Nephron (organoid): ENCODE measurements around the gene GPC4.

Source experiments
- H3K27ac Mint-ChIP-seq, 3 experiments: 2 replicates each; pipeline ENCODE4 v1.8.0; 2020; ENCODE audit warnings: mixed read lengths in 3 of 3, mild to moderate bottlenecking in 2 of 3, moderate library complexity in 1 of 3
- H3K27me3 Mint-ChIP-seq: 2 replicates; pipeline ENCODE4 v1.8.0; 2021; ENCODE audit warnings: low read depth, mild to moderate bottlenecking, moderate library complexity, mixed read lengths
- H3K36me3 Mint-ChIP-seq: 2 replicates; pipeline ENCODE4 v1.8.0; 2020; ENCODE audit warnings: low read depth, mixed read lengths
- H3K4me1 Mint-ChIP-seq: 2 replicates; pipeline ENCODE4 v1.8.0; 2020; ENCODE audit warnings: mixed read lengths
- H3K4me3 Mint-ChIP-seq, 3 experiments: 2 replicates each; pipeline ENCODE4 v1.8.0; 2020; ENCODE audit warnings: mild to moderate bottlenecking in 3 of 3, mixed read lengths in 3 of 3, moderate library complexity in 2 of 3
- H3K9me3 Mint-ChIP-seq: 2 replicates; pipeline ENCODE4 v1.8.0; 2020; ENCODE audit warnings: mixed read lengths
- CTCF ChIP-seq, 3 experiments: fragments of 200-600 bp; sonication (generic); IDR thresholded peaks; one replicate each; pipeline ENCODE4 v1.5.0; 2021; ENCODE audit warnings: antibody characterized with exemption in 3 of 3; ENCODE audit not compliant: unreplicated experiment in 3 of 3

GPC4 gene

GRCh38 chrX:133346026-133346425, 69.3 kb downstream of the GPC4 start:
- no peak overlapping the region for H3K4me3 Mint-ChIP-seq
- H3K36me3 Mint-ChIP-seq: no peaks in the 10 kb centered on the region
- no peaks in the 10 kb centered on the region for H3K9me3 Mint-ChIP-seq
- peak overlapping the region in 2 of 3 experiments; percentile 15 to 26 for H3K27ac Mint-ChIP-seq
- H3K27me3 Mint-ChIP-seq: no peaks in the 10 kb centered on the region
- peaks cover 51% of the 10 kb centered on the region for H3K4me1 Mint-ChIP-seq
- no peak for TF ChIP-seq CTCF (IDR thresholded peaks at IDR 0.05; ENCODE audit: unreplicated experiment in 3 of 3)

- no peak for TF ChIP-seq CTCF (IDR thresholded peaks at IDR 0.05; ENCODE audit: unreplicated experiment in 3 of 3)
- no peak overlapping the region for H3K4me3 Mint-ChIP-seq
- H3K36me3 Mint-ChIP-seq: no peaks in the 10 kb centered on the region
- peak overlapping the region in 2 of 3 experiments; percentile 76 to 80 for H3K27ac Mint-ChIP-seq
- no peaks in the 10 kb centered on the region for H3K9me3 Mint-ChIP-seq
- H3K27me3 Mint-ChIP-seq: no peaks in the 10 kb centered on the region
- peaks cover 37% of the 10 kb centered on the region for H3K4me1 Mint-ChIP-seq
These were observed 75.7 kb downstream of the GPC4 start for GRCh38 chrX:133339566-133339965.

GRCh38 chrX:133337250-133337649, 78.0 kb downstream of the GPC4 start:
- H3K4me1 Mint-ChIP-seq: peaks cover 55% of the 10 kb centered on the region
- no peaks in the 10 kb centered on the region for H3K27me3 Mint-ChIP-seq
- H3K27ac Mint-ChIP-seq: peak overlapping the region in 2 of 3 experiments; percentile 12 to 34
- TF ChIP-seq CTCF (IDR thresholded peaks at IDR 0.05; ENCODE audit: unreplicated experiment in 3 of 3): no peak
- H3K36me3 Mint-ChIP-seq: no peaks in the 10 kb centered on the region
- no peaks in the 10 kb centered on the region for H3K9me3 Mint-ChIP-seq
- no peak overlapping the region for H3K4me3 Mint-ChIP-seq

GRCh38 chrX:133335027-133335426, 80.3 kb downstream of the GPC4 start:
- peak; percentile 72 to 73 (median 73) for TF ChIP-seq CTCF (IDR thresholded peaks at IDR 0.05; ENCODE audit: unreplicated experiment in 3 of 3)
- Mint-ChIP-seq H3K36me3 (no peaks in the 10 kb centered on the region), H3K27ac (peak overlapping the region; percentile 15 to 46 (median 26)), H3K27me3 (no peaks in the 10 kb centered on the region), H3K4me3 (no peak overlapping the region), H3K9me3 (no peaks in the 10 kb centered on the region), H3K4me1 (peaks cover 45% of the 10 kb centered on the region)

- TF ChIP-seq CTCF (IDR thresholded peaks at IDR 0.05; ENCODE audit: unreplicated experiment in 3 of 3): no peak
- no peaks in the 10 kb centered on the region for H3K36me3 Mint-ChIP-seq
- H3K9me3 Mint-ChIP-seq: no peaks in the 10 kb centered on the region
- H3K27ac Mint-ChIP-seq: peak overlapping the region; percentile 16 to 62 (median 58)
- H3K27me3 Mint-ChIP-seq: no peaks in the 10 kb centered on the region
- H3K4me1 Mint-ChIP-seq: peaks cover 36% of the 10 kb centered on the region
- no peak overlapping the region for H3K4me3 Mint-ChIP-seq
These were observed 82.0 kb downstream of the GPC4 start for GRCh38 chrX:133333154-133333750.

- Mint-ChIP-seq H3K9me3 (no peaks in the 10 kb centered on the region), H3K4me3 (no peak overlapping the region), H3K4me1 (peaks cover 37% of the 10 kb centered on the region), H3K27ac (peak overlapping the region; percentile 16 to 62 (median 58)), H3K36me3 (no peaks in the 10 kb centered on the region), H3K27me3 (no peaks in the 10 kb centered on the region)
- TF ChIP-seq CTCF (IDR thresholded peaks at IDR 0.05; ENCODE audit: unreplicated experiment in 3 of 3): no peak
These were observed 82.6 kb downstream of the GPC4 start for GRCh38 chrX:133332737-133333136.
